Activated T-helper 1 cell treated with anti-CD3 and anti-CD28 coated beads, Interleukin-2, amount 50 U/mL, for 16 hours (primary cell): ENCODE results near the gene ZNF511.

Source experiments
- DNase-seq, 2 donors: peaks; one replicate each; pipeline ENCODE4 v3.0.0-alpha.2; 2020; ENCODE audit warnings: low read depth in 1 of 2, low spot score in 1 of 2

ZNF511 gene

DNA sequence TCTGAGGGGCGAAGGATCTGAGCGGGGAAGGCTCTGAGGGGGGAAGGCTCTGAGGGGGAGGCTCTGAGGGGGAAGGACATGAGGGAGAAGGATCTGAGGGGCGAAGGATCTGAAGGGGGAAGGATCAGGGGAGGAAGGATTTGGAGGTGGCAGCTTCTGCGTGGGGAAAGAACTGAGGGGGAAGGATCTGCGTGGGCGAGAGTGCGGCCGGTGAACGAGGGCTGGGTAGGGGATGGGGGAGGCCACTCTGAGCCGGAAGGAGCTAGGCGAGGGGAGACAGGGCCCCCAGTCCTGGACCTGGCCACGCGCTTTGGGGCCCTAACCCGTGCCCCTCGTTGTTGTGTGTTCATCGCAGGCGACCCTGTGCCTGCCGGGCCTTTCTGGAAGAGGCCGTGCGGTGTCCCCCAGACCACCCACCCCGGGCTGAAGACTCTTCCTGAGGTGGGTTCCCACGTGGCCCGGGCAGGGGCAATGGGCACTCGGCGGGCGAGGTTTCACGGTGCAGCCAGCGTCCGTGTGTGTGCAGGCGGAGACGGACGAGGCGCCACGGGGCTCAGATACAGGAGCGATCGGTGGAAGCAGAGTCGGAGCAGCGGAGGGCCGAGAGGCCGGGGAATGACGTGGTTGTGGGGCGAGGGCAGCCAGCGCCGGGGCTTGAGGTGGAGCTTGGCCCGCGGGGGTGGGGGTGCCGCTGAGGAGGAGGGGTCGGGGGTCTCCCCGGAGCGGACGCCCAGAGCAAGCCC lies 26.0 kb downstream of the ZNF511 start:
- no peak for DNase-seq

DNA sequence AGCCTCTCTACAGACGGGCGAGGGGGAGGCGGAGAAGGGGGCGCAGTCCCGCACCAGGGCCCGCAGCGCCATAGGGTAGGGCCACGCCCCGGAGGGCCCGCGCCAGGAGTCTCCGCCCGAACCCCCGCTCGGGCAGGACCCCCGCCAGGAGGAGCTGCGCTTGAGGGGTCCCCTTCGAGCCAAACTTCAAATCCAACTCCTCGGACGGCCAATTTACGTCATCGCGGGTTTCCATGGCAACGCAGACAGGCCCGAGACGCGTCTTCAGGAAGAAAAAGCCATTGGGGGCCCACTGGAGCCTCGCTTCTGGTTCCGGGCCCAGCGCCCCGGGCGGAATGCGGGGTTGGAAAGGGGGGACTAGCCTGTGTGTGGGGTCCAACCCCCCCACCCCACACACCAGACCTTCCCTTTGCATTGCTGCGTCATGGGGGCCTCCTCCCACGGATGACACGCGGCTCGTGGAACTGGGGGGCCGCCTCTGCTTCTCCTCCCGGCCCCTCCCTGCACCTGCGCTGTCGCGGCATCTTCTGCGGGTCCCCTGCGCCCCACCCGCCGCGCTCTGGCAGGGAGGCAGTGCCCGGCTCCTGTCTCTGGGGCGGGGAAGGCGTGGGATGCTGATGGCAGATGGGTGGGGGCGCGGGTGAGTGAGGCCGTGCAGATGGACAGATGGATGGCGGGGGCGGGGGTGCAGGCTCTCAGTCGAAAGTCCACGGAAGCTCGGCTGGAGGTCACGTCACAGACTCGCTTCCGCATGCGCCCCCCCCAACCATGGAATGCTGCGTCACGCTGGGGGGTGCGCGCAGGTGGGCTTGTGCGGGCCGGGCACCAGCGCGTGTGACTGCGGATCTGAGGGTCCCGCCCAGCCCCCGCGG lies 26.8 kb downstream of the ZNF511 start:
- DNase-seq: peak; percentile 62 to 68

GRCh38 chr10:133336118-133336576 lies 27.4 kb downstream of the ZNF511 start:
- DNase-seq: no peak

GRCh38 chr10:133336577-133337369 lies 28.1 kb downstream of the ZNF511 start, which contains the start of gene CALY:
TSS of gene CALY (minus strand) at chr10:133336896. CDS start at chr10:133328989, 7,907 bp downstream.
- peak; percentile 75 to 80 for DNase-seq

- DNase-seq: no peak
These were observed 28.6 kb downstream of the ZNF511 start for GRCh38 chr10:133337370-133337725.

DNA sequence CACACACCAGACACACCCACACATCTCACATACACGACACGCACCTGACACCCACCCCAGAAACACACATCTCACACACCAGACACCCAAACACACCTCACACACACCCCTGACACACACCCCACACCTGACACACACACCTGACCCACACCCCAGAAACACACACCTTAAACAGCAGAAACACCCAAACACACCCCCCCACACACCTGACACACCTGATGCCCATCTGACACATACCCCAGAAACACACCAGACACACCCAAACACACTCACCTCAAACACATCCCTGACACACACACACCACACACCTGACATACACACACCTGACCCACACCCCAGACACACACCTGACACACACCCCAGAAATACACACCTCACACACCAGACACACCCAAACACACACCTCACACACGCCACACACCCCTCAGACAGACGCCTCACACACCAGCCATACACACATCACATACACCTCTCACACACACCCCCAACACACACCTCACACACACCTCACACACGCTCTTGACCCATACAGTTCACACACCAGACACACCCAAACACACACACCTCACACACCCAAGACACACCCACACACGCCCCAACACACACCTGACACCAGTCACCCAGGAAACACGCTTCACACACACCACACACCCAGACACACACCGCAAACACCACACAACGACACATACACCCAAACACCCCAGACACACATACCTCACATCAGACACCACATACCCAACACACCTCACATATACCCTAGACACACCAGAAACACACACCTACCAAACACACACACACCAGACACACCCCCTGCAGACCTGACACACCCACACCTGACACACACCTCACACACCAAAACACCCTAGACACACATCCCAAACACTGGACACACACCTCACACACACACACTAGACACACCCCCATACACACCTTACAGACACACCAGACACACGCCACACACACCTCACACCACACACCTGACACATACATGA lies 29.7 kb downstream of the ZNF511 start:
- no peak for DNase-seq

GRCh38 chr10:133339708-133340380 lies 31.1 kb downstream of the ZNF511 start:
- DNase-seq: no peak

DNA sequence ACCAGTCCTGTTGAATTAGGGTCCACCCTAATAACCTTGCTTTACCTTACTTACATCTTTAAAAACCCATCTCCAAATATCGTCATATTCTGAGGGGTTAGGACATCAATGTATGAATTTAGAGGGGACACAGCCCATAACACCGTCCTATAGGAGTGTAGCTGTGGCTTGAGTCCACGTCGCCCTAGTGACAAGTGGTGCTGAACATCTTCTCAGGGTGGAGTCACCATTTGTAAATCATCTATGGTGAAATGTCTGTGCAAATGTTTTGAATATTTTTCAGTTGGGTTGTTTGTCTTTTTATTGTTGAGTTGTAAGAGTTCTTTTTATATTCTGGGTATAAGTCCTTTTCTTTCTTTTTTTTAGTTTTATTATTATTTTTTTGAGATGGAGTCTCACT lies 33.3 kb downstream of the ZNF511 start:
- DNase-seq: no peak

GRCh38 chr10:133342942-133343341 lies 34.2 kb downstream of the ZNF511 start:
- DNase-seq: no peak

GRCh38 chr10:133343558-133343957 lies 34.8 kb downstream of the ZNF511 start:
- no peak for DNase-seq

DNA sequence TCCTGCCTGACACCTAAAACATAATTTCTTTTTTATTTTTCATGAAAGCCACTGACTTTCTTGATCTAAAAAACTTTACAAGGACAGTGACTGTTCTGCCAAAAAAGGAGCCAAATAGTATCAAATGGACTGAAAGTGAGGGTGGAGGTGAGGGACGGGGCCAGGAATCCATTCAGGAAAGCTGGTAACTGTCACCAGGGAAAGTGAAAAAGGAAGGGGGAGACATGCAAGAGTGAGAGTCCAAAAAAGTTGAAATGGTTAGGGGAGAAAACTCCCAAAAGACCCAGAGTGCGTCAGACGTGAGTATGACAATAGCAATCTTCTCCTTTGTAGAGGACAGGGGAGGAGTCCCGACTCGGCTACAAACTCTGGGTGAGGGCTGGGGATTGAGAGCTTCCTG lies 35.5 kb downstream of the ZNF511 start:
- no peak for DNase-seq

DNA sequence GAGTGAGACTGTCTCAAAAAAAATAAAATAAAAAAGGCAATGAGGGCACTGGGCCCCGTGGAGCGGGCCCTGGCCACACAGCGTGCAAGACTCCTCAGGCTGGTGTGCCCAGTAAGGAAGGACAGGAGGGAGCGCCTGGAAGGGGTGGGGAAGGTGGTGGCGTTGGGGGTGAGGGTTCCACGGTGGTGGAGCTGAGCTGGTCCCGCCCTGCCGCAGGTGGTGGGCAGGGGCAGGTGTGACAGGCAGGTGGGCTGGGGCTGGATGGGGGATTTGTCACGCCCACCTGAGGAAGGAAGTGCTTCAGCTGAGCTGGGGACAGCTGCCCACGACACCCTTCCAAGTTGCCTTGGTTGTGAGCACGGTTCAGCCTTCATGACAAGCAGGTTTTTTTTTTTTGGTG lies 37.7 kb downstream of the ZNF511 start:
- DNase-seq: no peak

- DNase-seq: no peak
These were observed 39.2 kb downstream of the ZNF511 start for GRCh38 chr10:133347710-133348517.

DNA sequence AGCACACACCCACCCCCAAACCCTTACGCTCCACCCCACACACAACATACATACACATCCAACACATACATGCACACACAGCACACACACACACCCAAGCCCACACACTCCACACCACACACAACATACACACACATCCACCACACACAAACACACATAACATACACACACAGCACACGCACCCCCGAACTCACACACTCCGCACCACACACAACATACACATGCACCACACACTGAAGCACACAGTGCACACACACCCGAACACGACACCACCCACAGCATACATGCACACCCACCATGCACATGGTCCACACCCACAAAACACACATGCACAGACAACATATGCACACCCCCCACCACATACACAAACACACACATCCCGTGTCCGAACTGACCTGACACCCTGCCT lies 40.5 kb downstream of the ZNF511 start:
- no peak for DNase-seq

- no peak for DNase-seq
These were observed 40.9 kb downstream of the ZNF511 start for GRCh38 chr10:133349577-133350011.

DNA sequence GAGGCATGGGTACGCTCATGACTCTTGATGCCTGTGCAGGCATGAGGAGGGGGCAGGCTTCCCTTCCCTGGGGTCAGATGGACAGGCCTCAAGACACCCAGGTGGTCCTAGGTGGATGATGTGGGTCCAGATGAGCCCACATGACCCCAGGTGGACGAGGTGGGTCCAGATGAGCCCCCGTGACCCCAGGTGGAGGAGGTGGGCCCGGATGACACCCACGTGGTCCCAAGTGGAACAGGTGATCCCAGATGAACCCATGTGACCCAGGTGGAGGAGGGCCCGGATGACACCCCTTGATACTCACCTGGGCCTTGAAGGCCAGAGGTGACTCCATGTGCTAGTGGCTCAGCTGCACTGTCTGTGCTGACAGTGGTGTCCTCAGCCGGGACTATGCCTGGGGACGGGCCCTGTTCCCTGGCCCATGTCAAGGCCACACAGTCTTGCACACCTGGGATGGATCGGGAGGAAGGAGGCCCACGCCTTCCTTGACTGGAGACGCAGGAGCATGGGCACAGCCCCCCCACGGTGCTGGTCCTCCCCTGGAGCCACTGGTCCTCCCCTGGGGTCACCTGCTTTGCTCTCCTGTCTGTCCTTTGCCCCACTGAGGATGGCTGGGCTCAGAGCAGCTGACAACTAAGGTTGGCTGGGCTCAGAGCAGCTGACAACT lies 41.7 kb downstream of the ZNF511 start:
- DNase-seq: no peak

DNA sequence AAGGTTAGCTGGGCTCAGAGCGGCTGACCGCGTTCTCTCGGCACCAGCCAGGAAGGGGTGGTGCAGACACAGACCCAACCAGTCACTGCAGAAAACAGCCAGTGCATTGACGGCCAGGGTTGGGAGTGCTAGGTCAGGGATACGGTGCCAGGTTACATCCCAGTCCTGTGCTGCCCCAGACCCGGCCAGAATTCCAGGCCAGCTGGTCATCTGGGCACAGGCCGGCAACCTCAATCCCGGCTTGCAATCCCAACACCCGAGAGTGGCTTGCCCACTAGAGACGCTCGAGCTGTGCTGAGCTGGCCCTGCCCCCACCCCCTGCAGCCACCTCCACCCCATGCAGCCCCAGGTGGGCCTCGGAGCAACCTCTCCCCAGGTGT lies 42.2 kb downstream of the ZNF511 start:
- DNase-seq: no peak
